SK-N-SH treated with all-trans-retinoic acid at 6 μM for 48 hours (cell line): ENCODE data around the gene TNFAIP8.
"Not testable (repeated sequence)": the region's sequence is repeated elsewhere in the genome, so short reads cannot be mapped to it uniquely, and the experiment has no call there.

Experiments
- ATAC-seq: fragments of 200-7000 bp; cut with Tn5 transposase; 3 replicates; pipeline ENCODE4 v1.9.1; 2020; ENCODE audit warnings: mild to moderate bottlenecking, moderate library complexity
- ARNTL ChIP-seq: fragments of 450-650 bp; formaldehyde crosslinking; IDR thresholded peaks from 2 replicates; pipeline ENCODE4 v1.5.0; 2020; ENCODE audit warnings: low read depth, mild to moderate bottlenecking, moderate library complexity, borderline replicate concordance
- BACH2 ChIP-seq: fragments of 250-450 bp; sonication (Bioruptor Pico); IDR thresholded peaks from 2 replicates; pipeline ENCODE4 v1.9.0; 2021; ENCODE audit warnings: mild to moderate bottlenecking, borderline replicate concordance
- OSR1 ChIP-seq: fragments of 250-450 bp; sonication (Bioruptor Pico); IDR thresholded peaks from 2 replicates; pipeline ENCODE4 v1.8.0; 2022; ENCODE audit warnings: moderate library complexity, mild to moderate bottlenecking, inconsistent platforms
- PPARA ChIP-seq: fragments of 250-450 bp; sonication (Bioruptor Pico); IDR thresholded peaks from 2 replicates; pipeline ENCODE4 v1.5.0; 2020; ENCODE audit warnings: mild to moderate bottlenecking, borderline replicate concordance
- TCF4 ChIP-seq: fragments of 250-450 bp; sonication (Bioruptor Pico); IDR thresholded peaks from 2 replicates; pipeline ENCODE4 v1.8.0; 2021; ENCODE audit warnings: mild to moderate bottlenecking, moderate library complexity, borderline replicate concordance
- TOX ChIP-seq: fragments of 250-450 bp; sonication (Bioruptor Pico); IDR thresholded peaks from 2 replicates; pipeline ENCODE4 v1.8.0; 2021; ENCODE audit warnings: mild to moderate bottlenecking, moderate library complexity, borderline replicate concordance
- ZFP3 ChIP-seq: fragments of 250-450 bp; sonication (Bioruptor Pico); IDR thresholded peaks from 2 replicates; pipeline ENCODE4 v1.5.0; 2020; ENCODE audit warnings: mild to moderate bottlenecking, moderate library complexity
- ZNF565 ChIP-seq: fragments of 450-650 bp; formaldehyde crosslinking; conservative IDR thresholded peaks from 2 replicates; pipeline ENCODE4 v1.5.0; 2020; ENCODE audit warnings: low read depth, mild to moderate bottlenecking, moderate library complexity
- ZNF70 ChIP-seq: fragments of 450-650 bp; formaldehyde crosslinking; IDR thresholded peaks from 2 replicates; pipeline ENCODE4 v1.5.0; 2020; ENCODE audit warnings: mild to moderate bottlenecking, moderate library complexity
- ZNF8 ChIP-seq: fragments of 450-650 bp; formaldehyde crosslinking; IDR thresholded peaks from 2 replicates; pipeline ENCODE4 v1.5.0; 2020; ENCODE audit warnings: mild to moderate bottlenecking, moderate library complexity
- TF ChIP-seq, protein P1 (sequence below): fragments of 250-450 bp; sonication (Bioruptor Pico); IDR thresholded peaks from 2 replicates; pipeline ENCODE4 v1.5.0; 2020; ENCODE audit warnings: mild to moderate bottlenecking, moderate library complexity
- TF ChIP-seq, protein P2 (sequence below): fragments of 250-450 bp; sonication (Bioruptor Pico); IDR thresholded peaks from 2 replicates; pipeline ENCODE4 v1.5.1; 2021; ENCODE audit warnings: mild to moderate bottlenecking, moderate library complexity
- TF ChIP-seq, protein P3 (sequence below): fragments of 250-450 bp; sonication (Bioruptor Pico); IDR thresholded peaks from 2 replicates; pipeline ENCODE4 v1.5.1; 2020; ENCODE audit warnings: low read depth, mild to moderate bottlenecking, moderate library complexity
- TF ChIP-seq, protein P4 (sequence below): fragments of 250-450 bp; sonication (Bioruptor Pico); IDR thresholded peaks from 2 replicates; pipeline ENCODE4 v1.8.0; 2021; ENCODE audit warnings: low read depth, mild to moderate bottlenecking, moderate library complexity, borderline replicate concordance

TNFAIP8 gene

DNA sequence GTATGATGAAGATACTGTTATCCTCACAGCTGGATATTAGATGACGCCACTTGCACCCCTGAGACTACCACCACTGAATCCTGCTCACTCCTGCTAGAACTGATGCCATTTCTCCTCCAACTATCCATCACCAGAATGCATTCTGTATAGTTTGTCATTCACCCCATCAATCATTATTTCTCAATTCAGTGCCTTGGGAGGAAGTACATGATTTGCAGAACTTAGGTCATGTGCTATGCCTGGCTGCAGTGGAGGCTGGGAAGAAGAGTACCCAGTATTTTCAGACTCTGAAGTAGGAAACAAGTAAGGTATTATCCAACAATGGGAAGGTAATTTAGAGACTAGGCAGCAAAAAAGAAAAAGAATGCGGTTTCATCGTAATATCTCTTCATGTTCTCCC lies 70.2 kb downstream of the TNFAIP8 start:
- no peak for ATAC-seq
- TF ChIP-seq, protein P1, sequence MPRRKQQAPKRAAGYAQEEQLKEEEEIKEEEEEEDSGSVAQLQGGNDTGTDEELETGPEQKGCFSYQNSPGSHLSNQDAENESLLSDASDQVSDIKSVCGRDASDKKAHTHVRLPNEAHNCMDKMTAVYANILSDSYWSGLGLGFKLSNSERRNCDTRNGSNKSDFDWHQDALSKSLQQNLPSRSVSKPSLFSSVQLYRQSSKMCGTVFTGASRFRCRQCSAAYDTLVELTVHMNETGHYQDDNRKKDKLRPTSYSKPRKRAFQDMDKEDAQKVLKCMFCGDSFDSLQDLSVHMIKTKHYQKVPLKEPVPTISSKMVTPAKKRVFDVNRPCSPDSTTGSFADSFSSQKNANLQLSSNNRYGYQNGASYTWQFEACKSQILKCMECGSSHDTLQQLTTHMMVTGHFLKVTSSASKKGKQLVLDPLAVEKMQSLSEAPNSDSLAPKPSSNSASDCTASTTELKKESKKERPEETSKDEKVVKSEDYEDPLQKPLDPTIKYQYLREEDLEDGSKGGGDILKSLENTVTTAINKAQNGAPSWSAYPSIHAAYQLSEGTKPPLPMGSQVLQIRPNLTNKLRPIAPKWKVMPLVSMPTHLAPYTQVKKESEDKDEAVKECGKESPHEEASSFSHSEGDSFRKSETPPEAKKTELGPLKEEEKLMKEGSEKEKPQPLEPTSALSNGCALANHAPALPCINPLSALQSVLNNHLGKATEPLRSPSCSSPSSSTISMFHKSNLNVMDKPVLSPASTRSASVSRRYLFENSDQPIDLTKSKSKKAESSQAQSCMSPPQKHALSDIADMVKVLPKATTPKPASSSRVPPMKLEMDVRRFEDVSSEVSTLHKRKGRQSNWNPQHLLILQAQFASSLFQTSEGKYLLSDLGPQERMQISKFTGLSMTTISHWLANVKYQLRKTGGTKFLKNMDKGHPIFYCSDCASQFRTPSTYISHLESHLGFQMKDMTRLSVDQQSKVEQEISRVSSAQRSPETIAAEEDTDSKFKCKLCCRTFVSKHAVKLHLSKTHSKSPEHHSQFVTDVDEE (CRISPR knock-in tag) = no peak
- no peak for TF ChIP-seq OSR1 (CRISPR knock-in tag)
- TF ChIP-seq ZFP3 (CRISPR knock-in tag) = no peak
- TF ChIP-seq, protein P2, sequence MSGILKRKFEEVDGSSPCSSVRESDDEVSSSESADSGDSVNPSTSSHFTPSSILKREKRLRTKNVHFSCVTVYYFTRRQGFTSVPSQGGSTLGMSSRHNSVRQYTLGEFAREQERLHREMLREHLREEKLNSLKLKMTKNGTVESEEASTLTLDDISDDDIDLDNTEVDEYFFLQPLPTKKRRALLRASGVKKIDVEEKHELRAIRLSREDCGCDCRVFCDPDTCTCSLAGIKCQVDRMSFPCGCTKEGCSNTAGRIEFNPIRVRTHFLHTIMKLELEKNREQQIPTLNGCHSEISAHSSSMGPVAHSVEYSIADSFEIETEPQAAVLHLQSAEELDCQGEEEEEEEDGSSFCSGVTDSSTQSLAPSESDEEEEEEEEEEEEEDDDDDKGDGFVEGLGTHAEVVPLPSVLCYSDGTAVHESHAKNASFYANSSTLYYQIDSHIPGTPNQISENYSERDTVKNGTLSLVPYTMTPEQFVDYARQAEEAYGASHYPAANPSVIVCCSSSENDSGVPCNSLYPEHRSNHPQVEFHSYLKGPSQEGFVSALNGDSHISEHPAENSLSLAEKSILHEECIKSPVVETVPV (CRISPR knock-in tag) = no peak
- TF ChIP-seq TCF4 (CRISPR knock-in tag) = no peak
- TF ChIP-seq, protein P3, sequence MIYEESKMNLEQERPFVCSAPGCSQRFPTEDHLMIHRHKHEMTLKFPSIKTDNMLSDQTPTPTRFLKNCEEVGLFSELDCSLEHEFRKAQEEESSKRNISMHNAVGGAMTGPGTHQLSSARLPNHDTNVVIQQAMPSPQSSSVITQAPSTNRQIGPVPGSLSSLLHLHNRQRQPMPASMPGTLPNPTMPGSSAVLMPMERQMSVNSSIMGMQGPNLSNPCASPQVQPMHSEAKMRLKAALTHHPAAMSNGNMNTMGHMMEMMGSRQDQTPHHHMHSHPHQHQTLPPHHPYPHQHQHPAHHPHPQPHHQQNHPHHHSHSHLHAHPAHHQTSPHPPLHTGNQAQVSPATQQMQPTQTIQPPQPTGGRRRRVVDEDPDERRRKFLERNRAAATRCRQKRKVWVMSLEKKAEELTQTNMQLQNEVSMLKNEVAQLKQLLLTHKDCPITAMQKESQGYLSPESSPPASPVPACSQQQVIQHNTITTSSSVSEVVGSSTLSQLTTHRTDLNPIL (CRISPR knock-in tag) = no peak

DNA sequence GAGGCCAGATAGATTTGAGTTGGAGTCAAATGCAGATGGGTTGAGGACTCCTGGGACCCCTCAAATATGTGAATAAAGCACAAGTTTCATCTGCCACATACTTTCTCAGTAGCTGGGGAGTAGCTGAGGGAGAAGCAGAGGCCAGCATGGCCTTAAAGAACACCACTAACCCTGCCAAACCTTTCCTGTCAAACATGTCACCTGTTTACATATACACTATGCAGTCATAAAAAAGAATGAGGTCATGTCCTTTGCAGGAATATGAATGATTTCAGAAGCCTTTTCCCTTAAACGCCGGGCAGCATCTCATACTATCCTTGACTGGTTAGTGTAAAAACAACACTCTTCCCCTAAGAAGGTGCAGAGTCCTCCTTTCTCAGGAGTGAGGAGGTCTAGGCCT lies 71.2 kb downstream of the TNFAIP8 start:
- ATAC-seq = no peak
- TF ChIP-seq ZNF70 (CRISPR knock-in tag) (no peak), ZNF8 (CRISPR knock-in tag) (no peak), TOX (CRISPR knock-in tag) (no peak), ARNTL (no peak), PPARA (no peak), BACH2 (CRISPR knock-in tag) (no peak), ZNF565 (CRISPR knock-in tag) (no peak)
- TF ChIP-seq, protein P4, sequence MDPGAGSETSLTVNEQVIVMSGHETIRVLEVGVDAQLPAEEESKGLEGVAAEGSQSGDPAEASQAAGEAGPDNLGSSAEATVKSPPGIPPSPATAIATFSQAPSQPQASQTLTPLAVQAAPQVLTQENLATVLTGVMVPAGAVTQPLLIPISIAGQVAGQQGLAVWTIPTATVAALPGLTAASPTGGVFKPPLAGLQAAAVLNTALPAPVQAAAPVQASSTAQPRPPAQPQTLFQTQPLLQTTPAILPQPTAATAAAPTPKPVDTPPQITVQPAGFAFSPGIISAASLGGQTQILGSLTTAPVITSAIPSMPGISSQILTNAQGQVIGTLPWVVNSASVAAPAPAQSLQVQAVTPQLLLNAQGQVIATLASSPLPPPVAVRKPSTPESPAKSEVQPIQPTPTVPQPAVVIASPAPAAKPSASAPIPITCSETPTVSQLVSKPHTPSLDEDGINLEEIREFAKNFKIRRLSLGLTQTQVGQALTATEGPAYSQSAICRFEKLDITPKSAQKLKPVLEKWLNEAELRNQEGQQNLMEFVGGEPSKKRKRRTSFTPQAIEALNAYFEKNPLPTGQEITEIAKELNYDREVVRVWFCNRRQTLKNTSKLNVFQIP = no peak
- TF ChIP-seq, protein P3 (CRISPR knock-in tag) = no peak
- TF ChIP-seq, protein P2 (CRISPR knock-in tag) = no peak

DNA sequence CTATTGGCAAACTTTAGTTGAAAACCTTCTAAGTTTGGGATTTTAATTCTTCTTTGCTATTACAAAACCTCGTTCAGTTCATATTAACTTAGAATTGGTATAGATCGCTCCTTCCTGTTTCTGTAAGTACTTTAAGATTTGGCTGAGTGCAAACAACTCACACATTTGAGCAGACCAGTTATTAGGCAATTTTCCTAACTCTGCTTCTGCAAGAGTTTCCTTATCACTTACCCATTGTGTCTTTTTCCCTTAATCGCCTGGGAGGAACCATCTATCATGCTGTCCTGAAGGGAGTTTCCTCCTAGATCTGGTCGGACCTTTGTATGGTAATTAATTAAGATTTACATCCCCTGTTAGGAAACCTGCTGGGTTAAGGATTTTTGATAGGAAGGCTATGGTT lies 71.8 kb downstream of the TNFAIP8 start:
- not testable (repeated sequence) for ATAC-seq

DNA sequence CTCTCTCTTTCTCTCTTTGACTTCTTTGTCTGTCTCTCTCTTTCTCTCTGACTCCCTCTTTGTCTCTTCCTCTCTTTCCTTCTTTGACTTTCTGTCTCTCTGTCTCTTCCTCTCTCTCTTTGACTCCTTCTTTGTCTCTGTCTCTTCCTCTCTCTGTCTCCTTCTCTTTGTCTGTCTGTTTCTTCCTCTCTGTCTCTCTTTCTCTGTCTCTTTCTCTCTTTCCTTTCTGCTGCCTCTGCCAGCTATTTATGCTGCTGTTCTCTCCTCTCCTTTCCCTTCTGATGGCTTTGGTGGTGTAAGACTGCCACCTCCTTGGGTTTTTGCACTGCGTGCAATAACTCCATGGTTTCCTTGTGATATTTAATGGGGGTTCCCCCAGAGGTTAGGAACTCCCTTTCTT lies 72.3 kb downstream of the TNFAIP8 start:
- not testable (repeated sequence) for ATAC-seq

DNA sequence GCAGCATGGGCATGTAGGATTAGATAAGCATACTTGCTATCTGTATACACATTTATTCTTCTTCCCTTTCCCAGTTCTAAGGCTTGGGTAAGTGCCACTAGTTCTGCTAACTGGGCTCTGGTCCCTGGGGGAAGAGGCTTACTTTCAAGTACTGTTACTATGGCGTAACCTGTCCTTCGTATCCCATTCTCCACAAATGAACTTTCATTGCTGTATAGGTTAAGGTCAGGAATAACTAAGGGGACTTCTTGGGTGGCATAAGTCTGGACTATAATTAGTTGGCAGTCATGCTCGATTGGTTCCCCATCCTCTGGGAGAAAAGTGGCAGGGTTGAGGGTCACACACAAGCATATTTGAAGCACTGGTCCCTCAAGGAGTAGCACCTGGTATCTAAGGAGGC lies 72.8 kb downstream of the TNFAIP8 start:
- not testable (repeated sequence) for ATAC-seq

DNA sequence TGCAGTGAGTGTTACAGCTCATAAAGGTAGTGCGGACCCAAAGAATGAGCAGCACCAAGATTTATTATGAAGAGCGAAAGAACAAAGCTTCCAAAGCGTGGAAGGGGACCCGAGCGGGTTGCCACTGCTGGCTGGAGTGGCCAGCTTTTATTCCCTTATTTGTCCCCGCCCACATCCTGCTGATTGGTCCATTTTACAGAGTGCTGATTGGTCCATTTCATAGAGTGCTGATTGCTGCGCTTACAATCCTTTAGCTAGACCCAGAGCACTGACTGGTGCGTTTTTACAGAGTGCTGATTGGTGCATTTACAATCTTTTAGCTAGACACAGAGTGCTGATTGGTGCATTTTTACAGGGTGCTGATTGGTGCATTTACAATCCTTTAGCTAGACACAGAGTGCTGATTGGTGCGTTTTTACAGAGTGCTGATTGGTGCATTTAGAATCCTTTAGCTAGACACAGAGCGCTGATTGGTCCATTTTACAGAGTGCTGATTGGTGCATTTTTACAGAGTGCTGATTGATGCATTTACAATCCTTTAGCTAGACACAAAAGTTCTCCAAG lies 76.9 kb downstream of the TNFAIP8 start:
- ATAC-seq = not testable (repeated sequence)
